NCI-H1930 (cell line): ENCODE measurements around the gene IL19.
"Not testable (repeated sequence)": the region's sequence is repeated elsewhere in the genome, so short reads cannot be mapped to it uniquely, and the experiment has no call there.

Source experiments
- DNase-seq, 2 experiments: peaks; one replicate each; lab custom pipeline; 2025; lab: John Stamatoyannopoulos, UW

The IL19 gene

DNA sequence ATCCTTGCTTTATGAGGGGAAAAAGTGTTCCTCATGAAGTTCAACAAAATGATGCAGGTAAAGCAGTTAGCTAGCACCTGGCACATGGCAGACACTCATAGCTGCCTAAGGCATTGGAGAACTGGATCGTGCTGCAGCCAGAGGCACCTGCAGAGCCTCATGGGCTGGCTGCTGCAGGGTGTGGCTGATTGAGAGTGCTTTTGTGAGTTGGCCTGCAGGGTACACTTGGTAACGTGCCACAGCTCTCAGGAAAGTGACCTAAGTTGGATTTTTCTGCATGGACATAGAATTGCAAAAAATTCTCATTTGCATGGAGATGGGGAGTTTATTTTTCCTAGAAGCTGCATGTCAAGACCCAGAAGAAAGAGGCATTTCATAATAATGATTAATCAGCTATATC, 63.2 kb downstream of the IL19 start:
- no peak for DNase-seq

DNA sequence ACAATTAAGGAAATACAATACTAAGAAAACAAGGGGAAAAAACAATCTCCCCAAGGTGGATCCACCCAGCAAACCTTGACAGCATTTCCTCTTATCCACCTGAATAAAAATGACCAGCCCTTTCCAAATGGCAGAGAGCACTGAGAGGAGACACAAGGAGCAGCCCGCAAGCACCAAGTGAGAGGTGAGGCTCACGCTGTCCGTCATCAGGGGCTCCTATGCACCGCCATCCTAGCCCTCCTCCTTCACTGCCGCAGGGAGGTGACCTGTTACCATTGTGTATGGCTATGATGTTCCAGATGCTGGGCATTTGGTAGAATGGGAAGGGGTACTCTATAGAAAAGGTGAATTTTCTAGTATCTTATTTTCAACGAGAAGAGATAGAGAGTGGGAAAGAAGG, 63.6 kb downstream of the IL19 start:
- no peak for DNase-seq

DNA sequence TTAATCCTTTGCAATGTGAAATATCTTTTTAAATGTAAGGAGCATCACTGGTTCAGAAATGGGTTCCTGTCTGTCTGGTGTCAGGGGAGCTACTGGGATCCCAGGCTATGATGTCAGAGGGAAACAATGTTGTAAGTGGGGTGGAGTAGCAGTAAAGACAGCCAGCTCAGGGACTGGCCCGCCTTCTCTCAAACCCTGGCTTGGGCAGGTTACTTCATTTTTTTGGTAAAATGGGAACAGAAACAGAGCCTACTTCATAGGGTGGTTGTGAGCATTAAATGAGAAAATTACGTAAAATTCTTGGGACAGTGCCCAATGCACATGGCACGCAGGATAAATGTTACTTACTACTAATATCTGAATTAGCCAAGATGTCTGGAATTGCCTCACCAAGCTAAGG, 64.1 kb downstream of the IL19 start:
- DNase-seq: no peak

DNA sequence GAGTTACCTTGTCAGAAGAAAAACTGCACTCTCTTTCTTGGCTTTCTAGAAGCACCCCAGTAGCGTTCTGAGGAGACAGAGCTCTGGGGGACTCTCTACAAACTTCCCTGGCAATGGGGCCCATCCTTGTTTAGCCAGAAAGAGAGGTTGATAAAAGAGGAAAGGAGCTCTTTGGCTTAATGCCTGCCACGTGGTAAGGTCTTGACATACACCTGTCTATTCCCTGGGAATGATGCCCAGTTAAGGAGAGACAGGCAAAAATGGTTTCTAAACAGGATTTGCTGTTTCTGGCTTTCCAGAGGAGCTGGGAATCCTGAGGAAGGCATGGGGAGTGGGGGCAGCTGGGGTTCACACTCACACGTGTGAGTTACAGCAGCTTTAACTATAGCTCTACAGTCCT, 64.6 kb downstream of the IL19 start:
- no peak for DNase-seq

DNA sequence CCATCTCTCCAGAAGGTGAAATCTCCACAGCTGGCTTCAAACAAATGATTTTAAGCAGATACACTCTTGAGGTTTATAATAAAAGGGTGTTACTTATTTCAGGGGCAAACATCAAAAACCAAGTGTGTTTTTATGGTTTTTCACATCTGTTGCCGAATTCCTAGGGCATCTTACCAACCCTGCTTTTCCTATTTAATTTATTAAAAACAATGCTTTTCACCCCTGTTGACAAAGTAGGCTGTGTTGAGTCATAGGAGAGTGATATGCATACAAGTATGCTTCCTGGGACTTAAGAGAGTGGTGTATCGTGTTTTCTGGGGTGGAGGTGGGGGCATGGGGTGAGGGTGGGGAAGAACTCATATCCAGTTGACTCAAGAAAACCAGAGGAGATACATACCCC, 65.5 kb downstream of the IL19 start:
- no peak for DNase-seq

DNA sequence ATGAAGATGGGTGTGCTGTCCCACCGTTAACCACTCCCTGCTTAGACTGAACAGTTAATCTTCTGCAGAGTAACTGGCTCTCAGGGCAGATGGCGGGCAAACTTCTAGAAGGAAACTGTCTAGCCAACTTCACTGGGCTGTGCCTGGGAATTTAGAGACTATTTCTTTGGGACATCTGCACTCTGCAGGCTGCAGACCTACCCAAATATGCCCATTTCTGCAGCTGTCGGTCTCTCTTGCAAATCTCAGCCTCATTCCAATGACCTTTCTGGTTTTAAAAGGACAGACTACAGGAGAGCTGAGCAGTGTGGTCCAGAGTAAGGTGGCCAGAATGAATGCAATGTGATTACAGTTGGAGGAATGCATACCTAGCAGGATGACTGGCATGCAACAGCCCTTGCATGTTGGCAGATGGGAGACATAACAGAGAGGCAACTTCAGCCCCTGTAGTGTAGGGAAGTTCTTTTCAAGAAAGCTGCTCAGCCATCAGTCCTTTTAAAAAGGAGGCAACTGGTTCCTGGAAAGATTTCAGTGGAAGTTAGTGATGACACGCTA, 68.5 kb downstream of the IL19 start:
- DNase-seq: no peak

DNA sequence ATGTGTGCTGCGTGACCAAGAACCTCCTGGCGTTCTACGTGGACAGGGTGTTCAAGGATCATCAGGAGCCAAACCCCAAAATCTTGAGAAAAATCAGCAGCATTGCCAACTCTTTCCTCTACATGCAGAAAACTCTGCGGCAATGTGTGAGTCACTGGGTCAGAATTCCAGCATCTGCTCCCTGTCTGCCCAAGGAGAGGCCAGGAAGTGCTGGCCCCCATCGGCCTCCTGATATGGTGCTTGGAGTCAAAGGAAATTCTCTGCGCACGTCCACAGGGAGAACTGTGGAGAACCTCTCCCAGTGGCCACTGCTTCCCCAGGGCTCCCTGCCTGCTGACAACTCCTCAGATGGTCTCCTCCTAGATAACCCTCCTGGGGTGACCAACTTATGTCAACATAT, 69.3 kb downstream of the IL19 start:
- no peak for DNase-seq

DNA sequence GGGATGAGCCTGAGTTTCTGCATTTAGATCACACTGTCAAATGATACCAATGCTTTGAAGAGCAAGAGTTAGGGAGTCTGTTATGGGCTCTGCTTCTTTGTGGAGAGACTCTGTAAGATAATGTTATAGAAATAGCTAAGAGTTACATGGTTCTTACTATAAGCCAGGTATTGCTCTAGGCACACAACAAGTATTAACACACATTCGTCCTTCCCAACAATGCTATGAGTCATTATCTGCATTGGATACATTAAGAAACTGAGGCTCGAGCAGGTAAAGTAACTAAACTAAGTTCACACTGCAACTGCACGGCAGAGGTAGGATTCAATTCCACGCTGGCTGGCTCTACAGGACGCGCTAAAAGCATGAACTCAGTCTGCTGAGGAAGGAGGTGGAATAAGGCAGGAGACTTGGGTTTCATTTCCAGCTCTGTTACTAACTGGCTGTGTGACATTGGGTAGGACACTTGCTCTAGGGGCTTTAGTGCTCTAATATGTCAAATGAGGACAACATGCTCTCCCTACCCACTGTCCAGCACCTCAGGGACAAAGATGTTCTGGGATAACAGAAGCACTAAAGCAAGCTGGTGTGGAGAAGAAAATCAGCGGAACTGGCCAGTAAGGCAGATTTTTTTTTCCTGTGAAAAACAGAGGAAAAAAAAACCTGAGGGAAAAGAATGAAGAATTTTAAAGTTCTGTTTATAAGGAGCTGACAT, 71.2 kb downstream of the IL19 start:
- DNase-seq: no peak

DNA sequence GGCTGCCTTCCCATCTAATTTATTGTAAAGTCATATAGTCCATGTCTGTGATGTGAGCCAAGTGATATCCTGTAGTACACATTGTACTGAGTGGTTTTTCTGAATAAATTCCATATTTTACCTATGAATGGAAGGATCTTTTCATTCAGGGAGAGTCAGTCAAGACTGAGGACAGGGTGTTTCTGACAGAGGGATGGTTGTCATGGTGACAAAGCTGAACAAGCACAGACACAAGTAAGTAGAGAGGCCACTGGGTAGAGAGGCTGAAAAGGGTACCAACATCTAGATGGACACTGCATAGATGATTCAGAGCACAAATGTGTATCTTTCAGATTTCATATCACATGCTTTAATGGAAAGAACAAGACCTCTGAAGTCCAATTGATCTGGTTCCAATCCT, 72.3 kb downstream of the IL19 start:
- DNase-seq: no peak

DNA sequence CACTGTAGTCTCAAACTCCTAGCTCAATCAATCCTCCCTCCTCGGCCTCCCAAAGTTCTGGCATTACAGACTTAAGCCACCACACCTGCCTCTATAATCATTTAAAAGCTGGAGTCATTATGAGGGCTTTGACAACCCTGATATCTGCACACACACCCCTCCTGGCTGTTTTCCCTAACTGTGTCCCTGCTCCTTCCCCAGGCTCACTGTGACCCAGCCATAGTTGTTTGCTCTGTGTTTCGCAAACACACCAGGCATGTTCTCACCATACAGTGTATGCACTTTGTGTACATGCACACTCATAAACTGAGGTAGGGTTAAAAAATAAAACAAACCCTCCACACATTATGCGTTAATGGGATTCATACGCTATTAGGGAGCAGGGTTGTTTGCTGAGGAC, 73.1 kb downstream of the IL19 start:
- no peak for DNase-seq

DNA sequence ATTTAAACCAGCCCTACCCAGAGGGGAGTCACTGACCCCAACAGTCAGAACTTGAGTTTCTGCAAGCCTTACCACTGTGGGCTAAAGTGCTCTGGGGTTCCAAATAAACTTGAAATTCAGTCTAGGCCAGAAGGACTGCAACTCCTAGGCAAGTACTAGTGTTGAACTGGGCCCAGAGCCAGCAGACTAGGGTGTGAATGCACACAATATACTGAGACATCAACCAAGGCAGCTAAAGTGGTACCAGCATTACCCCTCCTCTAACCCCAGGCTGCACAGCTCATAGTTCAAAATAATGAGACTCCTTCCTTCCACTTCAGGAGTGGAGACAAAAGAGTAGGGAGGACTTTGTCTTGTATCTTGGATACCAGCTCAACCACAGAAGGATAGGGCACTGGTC, 75.9 kb downstream of the IL19 start:
- no peak for DNase-seq

DNA sequence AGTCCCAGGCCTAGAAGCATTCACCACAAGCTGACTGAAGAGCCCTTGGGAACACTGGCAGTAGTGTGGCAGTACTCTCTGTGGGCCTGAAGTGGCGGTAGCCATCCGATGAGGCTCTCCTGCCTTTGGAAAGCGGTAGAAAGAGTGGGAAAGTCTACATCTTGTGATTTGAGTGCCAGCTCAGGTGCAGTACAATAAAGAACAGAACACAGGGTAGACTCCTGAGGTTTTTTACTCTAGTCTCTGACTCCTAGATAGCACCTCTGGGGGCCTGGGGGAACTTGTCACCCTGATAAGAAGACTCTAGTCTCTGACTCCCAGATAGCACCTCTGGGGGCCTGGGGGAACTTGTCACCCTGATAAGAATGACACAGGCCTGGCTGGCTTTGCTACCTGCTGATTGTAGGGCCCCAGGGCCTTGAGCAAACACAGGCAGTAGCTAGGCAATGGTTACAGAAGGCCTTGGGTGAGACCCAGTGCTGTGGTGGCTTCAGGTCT, 76.8 kb downstream of the IL19 start:
- no peak for DNase-seq

DNA sequence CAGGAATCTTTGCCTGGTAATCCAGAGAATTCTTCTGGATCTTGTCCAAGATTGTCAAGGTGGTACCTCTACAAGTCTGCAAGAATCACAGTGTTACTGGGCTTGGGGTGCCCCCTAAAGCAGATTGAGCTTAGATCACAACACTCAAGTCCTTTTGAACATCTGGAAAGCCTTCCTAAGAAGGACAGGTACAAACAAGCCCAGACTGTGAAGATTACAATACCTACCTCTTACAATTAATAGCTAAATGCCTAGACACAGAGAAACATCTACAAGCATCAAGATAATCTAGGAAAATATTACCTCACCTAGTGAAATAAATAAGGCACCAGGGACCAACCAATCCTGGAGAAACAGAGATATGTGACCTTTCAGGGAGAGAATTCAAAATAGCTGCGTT, 77.4 kb downstream of the IL19 start:
- no peak for DNase-seq

DNA sequence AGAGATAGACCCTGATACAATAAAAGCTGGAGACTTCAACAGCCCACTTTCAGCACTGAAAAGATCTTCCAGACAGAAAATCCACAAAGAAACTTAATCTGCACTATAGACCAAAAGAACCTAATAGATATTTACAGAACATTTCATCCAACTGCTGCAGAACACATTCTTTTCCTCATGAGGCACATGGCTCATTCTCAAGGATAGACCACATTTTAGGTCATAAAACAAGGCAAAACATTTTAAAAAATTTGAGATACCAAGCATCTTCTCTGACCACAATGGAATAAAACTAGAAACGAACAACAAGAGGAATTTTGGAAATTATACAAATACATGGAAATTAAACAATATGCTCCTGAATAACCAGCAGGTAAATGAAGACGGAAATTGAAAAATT, 79.8 kb downstream of the IL19 start:
- DNase-seq: no peak

DNA sequence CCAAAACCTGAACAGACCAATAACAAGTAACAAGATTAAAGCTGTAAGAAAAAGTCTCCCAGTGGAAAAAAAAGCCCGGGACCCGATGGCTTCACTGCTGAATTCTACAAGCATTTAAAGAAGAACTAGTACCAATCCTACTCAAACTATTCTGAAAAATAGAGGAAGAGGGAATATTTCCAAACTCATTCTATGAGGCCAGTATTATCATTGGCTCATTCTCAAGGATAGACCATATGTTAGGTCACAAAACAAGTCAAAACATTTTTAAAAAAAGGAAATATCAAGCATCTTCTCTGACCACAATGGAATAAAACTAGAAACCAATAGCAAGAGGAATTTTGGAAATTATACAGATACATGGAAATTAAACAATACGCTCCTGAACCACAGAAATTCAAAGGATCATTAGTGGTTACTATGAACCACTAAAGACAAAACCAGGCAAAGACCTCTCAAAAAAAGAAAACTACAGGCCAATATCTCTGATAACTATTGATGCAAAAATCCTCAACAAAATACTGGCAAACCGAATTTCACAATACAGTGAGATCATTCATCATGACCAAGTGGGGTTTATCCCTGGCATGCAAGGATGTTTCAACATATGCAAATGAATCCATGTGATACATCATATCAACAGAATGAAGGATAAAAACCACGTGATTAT, 80.9 kb downstream of the IL19 start:
- no peak for DNase-seq

DNA sequence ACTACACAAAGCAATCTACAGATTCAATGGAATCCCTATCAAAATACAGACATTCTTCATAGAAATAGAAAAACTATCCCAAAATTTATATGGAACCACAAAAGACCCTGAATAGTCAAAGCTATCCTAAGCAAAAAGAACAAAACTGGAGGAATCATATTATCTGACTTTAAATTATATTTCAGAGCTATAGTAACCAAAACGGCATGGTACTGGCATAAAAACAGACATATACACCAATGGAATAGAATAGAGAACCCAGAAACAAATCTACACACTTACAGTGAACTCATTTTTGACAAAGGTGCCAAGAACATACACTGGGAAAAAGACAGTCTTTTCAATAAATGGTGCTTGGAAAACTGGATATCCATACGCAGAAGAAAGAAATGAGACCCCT, 82.1 kb downstream of the IL19 start:
- DNase-seq: not testable (repeated sequence)

DNA sequence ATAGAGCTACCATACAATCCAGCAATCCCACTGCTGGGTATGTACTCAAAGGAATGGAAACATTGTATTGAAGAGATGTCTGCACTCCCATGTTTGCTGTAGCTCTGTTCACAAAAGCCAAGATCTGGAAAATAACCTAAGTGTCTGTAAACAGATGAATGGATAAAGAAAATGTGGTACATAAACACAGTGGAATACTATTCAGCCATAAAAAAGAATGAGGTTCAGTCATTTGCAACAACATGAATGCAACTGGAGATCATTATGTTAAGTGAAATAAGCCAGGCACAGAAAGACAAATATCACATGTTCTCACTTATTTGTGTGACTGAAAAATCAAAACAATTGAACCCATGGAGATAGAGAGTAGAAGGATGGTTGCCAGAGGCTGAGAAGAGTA, 83.1 kb downstream of the IL19 start:
- not testable (repeated sequence) for DNase-seq

DNA sequence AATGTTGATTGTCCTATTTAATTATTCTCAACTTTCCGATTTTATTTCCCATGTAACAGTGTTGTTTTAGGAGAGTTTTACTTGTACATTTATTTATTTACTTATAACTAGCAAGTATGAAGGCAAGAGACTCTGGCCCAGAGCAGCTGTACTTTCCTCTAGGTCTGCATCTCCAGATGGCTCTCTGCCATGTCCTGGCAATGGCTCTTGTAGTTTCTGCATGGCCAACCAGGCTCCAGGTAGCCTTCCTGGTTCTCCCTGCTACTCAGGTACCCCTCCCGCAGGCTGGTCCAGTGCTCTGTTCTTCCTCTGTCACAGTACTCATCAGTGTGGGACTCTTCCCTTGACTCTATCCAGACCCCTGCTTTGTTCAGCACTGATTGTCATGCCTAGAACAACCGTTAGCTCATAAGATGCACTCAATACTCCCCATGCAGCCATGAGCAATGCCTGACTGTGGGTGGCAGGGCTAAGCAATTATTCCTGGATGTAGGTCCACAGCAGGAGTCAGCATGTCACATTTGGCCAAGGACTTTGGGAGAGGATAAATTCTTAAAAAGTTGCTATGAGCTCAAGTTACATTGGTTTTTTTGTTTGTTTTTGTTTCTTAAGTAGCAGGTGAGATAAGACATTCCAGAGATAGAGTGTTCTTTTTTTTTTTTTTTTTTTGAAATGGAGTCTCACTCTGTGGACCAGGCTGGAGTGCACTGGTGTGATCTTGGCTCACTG, 84.0 kb downstream of the IL19 start:
- DNase-seq: no peak

DNA sequence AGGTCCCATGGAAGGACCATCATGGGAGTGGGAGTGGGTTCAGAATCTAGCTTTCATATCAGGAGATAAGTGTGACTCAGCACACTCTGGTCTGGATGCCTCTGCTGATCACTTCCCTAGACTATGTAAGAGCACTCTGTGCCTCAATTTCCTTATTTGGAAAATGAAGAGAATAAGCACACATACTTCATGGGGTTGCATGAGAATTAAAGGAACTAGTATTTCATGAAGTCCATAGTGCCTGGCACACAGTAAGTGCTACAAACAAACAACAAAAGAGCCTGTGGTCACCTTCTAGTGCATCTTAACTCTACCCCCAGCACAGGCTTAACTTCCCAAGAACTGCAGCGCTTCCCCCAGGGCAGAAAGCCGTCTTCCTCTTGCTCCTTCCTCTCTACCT, 85.3 kb downstream of the IL19 start:
- no peak for DNase-seq

DNA sequence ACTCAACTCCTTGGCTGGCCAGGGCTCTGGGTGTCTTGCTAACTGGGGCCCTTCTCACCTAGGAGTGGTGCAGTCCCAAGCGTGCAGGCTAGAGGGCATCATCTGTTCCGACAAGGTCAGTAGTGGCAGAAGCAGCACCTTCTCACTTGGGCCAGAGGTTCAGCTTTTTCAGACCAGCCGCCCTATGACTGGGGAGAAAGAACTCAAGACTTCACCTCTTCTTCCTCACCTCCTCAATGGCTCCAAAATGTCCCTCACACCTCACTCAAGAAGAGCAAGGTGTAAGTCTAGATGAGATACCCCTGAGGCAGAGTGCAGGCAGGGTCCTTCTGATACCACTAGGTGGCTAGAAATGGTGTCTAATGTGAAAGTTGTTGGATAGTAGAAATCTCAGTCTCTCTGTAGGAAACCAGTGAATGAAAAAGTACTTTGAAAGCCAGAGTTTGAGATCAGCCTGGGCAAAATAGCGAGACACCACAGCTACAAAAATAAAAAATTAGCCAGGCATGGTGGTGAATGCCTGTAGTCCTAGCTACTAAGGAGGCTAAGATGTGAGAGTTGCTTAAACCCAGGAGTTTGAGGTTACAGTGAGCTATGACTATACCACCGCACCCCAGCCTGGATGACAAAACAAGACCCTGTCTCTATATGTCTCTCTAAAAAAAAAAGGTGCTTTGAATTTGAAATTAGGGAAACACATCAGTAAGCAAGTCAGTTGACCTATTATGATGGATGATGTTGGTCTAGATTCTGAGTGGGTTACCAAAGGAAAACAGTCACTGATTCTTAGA, 86.3 kb downstream of the IL19 start:
- no peak for DNase-seq

DNA sequence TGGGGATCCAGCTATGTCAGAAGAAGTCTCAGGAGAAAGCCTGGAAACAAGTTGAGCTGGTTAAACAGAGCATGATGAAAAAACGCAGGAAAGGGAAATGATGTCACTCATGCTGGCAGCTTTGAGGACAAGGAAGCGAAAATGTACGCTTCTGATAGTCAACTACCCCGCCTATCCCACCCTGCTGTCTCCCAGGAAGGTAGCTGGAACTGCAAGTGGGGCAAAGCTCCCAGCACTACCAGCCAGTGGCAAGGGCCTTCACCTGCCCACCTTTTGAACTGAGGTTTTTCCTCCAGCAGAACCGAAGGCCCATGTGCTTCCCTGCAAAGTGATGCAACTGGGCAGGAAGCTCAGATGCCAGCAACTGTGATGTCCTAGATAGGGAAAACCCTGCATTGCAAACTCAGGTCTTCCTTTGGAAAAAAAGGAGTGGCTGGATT, 88.5 kb downstream of the IL19 start:
- no peak for DNase-seq

DNA sequence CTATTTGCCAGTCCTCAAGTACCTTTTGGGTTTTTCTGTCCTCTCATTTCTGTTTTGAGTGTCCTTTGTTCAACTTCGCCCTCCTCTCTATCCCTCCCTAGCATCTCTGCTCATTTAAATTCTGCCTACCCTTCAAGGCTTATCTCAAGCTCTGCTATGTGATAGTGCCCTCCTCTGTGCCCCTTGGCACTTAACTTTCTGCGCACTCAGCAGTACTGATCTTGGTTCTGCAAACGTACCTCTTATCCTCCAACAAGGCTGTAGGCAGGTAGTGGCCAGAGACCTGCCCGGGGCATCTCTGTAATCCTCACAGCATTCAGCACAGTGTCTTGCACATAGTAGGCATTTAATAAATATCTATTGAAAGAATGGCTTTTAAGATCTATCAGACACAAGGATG, 89.6 kb downstream of the IL19 start:
- DNase-seq: no peak
